H54 (cell line): ENCODE measurements around the gene KCTD13.
"Not testable (repeated sequence)": the region's sequence is repeated elsewhere in the genome, so short reads cannot be mapped to it uniquely, and the experiment has no call there.

ENCODE experiments used
- DNase-seq: peaks from one replicate; pipeline ENCODE4 v3.0.0; 2011; ENCODE audit warnings: low spot score, mixed read lengths; ENCODE audit not compliant: insufficient read length
- FAIRE-seq: peaks from 3 replicates; lab custom pipeline; 2011; peaks lifted over from hg19 to GRCh38; lab: Jason Lieb, UNC
- POLR2A ChIP-seq: IDR thresholded peaks from 2 replicates; pipeline ENCODE4 v1.6.1; 2011; ENCODE audit warnings: low read depth, mild to moderate bottlenecking, low read length

Gene KCTD13

DNA sequence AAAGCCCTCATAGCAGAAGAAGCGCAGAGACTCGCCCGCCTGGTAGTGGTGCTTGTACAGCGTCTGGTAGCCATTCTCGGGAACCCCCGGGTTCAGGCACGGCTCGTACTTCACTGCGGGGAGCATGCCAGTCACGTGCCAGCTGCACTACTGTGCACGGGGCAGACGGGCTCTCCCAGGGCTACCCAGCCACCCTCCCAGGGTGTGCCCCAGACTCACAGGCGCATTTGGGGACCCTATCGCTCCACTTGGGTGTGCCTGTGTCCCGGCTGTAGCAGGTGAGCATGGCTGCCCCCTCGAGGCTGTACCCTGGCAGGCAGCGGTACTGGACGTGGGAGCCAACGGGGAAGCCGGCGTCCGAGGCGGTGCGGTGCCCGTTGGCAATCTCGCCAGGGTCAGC lies 52.7 kb downstream of the KCTD13 start:
- DNase-seq = no peak
- no peak for TF ChIP-seq POLR2A
- no peak for FAIRE-seq

DNA sequence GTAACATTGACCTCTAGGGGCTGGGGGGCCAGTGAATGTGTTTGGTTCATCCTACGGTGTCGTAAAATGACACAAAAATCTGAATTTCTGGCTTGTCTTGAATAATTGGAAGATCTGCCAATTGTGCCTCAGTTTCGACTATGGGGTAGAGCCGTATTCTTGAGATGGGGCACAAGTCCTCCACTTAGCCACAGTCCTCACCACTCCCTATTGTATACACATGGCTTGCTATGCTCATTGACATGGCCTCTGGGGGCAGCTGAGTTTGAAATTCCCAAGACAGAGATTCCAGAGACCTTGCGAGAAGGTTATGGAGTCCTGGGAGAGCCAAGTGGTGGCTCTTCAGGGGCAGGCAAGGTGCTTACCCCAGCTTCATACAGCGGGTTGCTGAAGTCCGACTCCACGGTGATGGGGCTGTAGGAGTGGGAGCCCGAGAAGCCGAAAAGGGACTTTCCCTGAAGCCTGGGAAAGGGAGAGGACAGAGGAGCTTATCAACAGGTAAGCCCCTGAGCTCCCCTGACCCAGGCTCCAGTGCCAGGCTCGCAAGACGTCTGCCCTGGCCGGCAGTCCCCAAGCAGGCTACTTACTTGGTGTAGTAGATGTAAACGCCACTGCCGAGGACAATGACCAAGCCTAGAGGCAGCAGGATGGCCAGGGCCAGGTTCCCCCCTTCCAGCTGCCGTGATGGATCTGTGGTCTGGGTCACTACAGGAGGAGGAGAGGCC lies 54.0 kb downstream of the KCTD13 start:
- no peak for TF ChIP-seq POLR2A
- no peak for DNase-seq
- no peak for FAIRE-seq

DNA sequence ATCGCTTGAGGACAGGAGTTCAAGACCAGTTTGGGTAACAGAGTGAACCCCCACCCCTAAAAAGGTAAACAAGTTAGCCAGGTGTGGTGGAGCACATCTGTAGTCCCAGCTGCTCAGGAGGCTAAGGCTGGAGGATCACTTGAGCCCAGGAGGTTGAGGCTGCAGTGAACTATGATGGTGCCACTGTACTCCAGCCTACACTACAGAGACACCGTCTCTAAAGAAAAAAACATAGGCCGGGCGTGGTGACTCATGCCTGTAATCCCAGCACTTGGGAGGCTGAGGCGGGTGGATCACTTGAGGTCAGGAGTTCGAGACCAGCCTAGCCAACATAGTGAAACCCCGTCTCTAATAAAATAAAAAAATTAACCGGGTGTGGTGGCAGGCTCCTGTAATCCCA lies 57.0 kb downstream of the KCTD13 start:
- DNase-seq, FAIRE-seq: not testable (repeated sequence)

DNA sequence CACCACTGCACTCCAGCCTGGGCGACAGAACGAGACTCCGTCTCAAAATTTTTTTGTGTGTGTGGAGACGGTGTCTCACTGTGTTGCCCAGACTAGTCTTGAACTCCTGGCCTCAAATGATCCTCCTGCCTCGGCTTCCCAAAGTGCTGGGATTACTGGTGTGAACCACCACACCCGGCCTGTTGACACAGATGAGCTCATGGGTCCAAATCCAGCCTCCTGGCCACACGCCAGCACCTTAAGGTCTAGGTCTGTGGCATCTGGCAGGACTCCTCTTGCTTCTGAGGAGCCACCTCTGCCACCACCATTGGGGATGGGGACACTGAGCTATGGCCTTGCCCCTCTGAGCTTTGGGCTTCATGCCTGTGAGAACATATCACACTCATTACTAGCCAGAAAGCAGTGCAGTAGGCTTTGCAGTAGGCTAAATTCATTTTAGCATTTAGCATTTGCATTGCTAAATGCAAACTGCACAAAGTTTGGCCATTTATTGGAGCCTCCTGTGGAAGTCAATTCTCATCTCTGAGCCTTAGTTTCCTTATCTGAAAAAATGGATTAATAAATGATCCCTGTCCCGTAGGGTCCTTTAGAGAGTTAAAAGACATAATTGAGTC lies 57.5 kb downstream of the KCTD13 start:
- peak; percentile 29 for DNase-seq
- no peak for FAIRE-seq
- TF ChIP-seq POLR2A = no peak

DNA sequence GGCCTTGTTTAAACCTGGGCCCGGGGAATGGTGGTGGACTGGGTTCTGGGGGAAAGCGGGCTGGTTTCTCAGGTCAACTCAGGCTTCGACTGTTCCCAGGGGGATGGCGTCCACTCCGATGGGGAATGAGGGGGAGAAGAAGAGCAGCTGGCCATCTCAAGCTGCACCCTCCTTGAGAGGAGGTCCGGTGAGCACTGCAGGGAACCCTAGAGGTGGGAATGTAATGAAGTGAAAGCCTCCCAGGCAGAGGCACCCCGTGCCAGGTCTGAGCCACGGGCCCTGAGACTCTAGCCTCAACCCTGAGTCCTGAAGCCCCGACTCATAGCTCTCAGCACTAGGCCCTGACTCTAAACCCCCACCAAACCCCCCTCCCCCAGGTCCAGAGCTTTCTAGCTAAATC lies 61.8 kb downstream of the KCTD13 start:
- FAIRE-seq (no peak), DNase-seq (no peak)
- no peak for TF ChIP-seq POLR2A

DNA sequence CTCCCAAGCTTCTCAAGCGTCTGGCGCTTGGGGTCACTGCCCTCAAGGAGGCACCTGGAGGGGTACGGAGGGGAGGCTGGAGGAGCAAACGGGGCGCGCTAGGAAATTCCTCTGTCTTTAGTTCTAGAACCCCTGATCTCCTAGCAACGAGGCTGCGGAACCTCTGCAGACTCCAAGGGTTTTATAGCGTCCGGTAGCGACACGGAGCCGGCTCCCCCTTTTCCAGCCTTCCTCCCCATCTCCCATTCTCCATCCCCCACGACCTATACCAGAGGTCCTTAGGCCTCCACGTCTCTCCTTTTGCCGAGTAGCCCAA lies 62.4 kb downstream of the KCTD13 start:
- TF ChIP-seq POLR2A = no peak
- no peak for FAIRE-seq
- no peak for DNase-seq

DNA sequence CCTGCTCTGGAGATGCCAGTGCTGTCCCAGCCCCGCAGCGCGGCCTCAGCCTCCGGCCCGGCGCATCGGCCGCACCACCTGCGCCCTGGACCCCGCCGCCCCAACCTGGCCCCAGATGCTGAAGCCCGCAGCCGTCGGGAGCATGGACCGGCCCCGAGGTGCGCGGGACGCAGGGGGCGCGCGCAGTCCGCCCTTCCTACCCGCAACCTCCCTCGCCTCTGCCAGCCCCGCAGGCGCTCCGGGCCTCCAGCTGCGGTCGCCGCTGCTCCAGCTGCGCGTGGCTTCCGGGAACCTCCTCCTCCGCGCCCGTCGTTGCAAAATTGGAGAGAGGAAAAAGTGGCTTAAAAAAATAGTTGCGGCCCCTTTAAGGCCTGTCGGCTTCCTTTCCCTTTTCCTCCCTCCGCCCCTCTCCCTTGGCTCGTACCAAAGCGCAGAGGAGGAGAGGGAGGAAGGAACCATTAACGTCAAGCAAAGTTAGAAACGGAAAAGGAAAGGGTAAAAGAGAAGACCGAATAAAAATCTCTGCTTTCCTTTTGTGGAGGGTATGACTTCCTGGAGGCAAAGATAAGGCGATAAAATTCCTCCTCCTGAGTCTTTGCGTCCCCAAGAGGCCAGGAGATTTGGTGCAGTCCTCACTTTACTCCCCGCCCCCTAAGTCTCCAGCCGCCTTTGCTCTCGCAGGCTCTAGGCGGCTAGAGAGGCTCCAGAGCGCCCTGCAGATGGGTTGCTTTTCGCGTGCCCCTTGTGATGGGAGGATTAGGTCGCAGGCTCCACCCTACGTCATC lies 63.0 kb downstream of the KCTD13 start, which contains the start of gene CDIPT:
TSS of gene CDIPT (minus strand) at position 343 of the 785 bp plus-strand sequence. CDS start 369 bp downstream, outside the sequence.
- TF ChIP-seq POLR2A = peak; percentile 45
- peak; percentile 23 for FAIRE-seq
- DNase-seq = peak; percentile 77

DNA sequence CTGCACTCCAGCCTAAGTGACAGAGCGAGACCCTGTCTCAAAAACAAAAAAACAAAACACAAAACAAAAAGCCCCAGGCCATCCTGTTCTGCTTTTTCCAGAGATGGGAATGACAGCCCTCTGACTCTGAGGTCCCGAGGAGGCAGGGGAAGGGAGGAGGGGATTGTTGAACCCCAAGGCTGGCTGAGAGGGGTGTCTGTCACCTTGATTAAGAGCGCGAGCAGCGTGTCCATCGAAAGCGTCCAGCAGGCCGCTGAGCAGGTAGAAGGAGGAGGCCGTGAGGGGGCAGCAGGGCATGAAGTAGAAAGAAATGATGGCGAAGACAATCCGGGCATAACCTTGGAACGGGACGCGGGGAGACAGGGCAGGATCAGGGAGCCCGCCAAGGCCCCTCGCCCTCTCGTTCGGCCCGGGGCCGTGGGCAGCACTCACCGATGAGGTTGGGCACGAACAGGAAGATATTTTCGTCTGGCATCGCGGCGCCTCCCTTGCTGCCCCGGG lies 63.6 kb downstream of the KCTD13 start:
- DNase-seq (no peak), FAIRE-seq (no peak)

DNA sequence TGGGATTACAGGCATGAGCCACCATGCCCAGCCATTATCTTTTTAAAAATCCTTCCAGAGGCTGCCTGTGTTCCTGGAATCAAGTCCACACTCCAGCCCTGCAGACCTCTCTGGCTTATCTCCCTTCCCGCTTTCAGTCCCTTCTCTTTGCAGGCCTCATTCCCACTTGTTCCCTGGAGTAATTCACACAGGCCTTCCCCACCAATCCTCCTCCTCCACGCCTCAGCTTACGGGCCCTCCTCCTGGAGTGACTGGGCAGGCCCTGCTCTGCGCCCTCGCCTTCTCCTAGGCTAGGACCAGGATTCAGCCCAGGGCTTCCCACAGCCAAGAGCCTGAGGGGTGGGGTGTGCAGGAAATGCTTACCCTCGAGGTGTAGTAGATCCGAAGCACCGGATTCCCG lies 65.8 kb downstream of the KCTD13 start:
- no peak for DNase-seq
- no peak for TF ChIP-seq POLR2A
- no peak for FAIRE-seq

More for the DNA sequence above, 63.6 kb downstream of the KCTD13 start:
- TF ChIP-seq POLR2A = no peak

DNA sequence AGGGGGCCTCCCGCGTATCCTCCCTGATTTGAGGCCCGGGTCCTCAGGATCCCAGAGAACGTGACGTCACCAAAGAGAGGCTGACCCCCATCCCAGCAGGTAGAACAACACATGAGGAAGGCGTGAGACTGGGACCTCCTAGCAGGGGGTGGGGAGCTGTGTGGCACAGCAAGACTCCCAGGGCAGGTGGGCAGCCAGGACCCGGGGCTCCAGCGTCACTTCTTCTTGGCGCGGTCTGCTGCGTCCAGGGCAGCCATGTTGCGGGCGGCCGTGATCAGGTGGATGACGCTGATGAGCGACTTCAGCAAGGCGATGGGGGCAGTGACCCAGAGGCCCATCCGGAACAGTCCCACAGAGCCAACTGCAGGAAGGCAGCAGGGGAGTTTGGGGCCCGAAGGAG lies 67.1 kb downstream of the KCTD13 start:
- no peak for TF ChIP-seq POLR2A
- DNase-seq (no peak), FAIRE-seq (no peak)

DNA sequence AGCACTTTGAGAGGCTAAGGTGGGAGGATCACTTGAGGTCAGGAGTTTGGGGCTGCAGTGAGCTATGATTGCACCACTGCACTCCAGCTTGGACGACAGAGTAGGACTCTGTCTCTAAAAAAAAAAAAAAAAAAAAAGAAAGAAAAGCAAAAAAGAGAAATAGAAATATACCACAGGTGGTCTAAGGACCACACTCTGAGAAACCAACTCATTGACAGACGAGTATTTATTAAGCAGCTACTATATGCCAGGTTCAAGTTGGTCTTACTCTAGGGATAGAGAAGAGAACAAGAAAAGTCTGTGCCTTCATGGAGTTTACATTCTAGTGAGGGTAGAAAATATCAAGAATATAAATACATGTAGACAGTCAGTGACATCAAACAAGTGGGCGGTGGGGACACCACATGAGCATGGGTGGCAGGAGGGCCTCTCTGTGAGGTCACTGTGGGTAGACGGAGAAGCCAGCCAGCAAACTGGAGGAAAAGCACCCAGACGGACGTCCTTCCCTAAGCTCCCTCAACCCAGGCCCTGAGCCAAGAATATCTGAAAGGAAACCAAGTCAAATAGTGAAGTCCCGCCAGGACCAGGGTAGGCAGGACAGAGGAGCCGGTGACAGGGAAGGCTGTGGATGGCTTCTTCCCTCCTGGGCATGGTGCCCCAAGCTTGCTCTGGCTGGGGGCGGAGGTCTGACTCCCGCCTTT lies 67.7 kb downstream of the KCTD13 start:
- DNase-seq = no peak
- no peak for FAIRE-seq
- TF ChIP-seq POLR2A = no peak

DNA sequence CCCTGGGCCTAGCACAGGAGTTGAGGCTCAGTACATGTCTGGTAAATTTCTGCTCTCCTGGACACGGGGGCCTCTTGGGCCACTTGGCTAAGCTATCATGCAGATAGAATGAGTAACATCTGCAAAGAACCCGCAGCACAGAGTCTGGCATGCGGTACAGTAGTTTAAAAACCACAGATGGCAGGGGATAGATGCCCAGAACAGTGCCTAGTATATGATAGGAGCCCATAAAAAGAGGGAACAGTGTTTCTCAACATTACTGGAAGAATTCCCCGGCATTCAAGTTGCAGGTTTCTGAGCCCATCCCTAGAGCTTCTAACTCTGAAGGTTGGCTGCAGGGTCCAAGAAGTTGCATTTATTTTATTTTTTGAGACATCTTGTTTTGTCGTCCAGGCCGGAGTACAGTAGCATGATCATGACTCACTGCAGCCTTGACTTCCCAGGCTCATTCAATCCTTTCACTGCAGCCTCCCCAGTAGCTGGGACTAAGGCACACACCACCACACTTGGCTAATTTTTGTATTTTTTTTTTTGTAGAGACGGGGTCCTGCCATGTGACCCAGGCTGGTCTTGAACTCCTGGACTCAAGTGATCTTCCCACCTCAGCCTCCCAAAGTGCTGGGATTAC lies 68.8 kb downstream of the KCTD13 start:
- TF ChIP-seq POLR2A = no peak
- DNase-seq = no peak
- no peak for FAIRE-seq
